DMS153 (cell line): ENCODE measurements around the gene GATA5.

Experiments
- DNase-seq: peaks from one replicate; lab custom pipeline; 2025; lab: John Stamatoyannopoulos, UW

GATA5 gene, protein sequence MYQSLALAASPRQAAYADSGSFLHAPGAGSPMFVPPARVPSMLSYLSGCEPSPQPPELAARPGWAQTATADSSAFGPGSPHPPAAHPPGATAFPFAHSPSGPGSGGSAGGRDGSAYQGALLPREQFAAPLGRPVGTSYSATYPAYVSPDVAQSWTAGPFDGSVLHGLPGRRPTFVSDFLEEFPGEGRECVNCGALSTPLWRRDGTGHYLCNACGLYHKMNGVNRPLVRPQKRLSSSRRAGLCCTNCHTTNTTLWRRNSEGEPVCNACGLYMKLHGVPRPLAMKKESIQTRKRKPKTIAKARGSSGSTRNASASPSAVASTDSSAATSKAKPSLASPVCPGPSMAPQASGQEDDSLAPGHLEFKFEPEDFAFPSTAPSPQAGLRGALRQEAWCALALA

GRCh38 chr20:62475772-62476055 is at the start of gene GATA5:
TSS of gene GATA5 (minus strand) at chr20:62475995. CDS start at chr20:62475521, 474 bp downstream.
- DNase-seq: no peak

GRCh38 chr20:62525014-62525413 is 49.2 kb upstream of the GATA5 start:
- DNase-seq: no peak

DNA sequence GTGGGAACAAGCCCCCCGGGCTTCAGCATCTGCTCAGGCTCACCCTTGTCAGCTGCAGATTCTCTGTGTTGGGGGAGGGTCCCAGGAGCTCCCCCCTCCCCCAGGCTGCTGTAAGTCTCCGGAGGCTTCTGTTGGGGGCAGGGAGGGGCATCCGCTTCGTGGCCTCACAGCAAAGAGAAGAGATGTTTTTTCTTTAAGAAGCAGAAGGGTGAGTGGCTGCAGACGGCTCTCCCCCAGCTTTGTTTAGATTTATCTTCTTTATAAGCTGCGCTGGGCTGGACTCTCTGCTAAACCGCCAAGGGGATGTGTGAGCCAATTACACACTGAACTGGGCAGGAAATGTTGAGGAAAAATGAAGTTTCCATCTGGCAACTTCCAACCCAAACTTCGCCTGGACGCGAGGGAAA is 48.7 kb upstream of the GATA5 start:
- DNase-seq: no peak

GRCh38 chr20:62523473-62524203 is 47.8 kb upstream of the GATA5 start:
- no peak for DNase-seq

DNA sequence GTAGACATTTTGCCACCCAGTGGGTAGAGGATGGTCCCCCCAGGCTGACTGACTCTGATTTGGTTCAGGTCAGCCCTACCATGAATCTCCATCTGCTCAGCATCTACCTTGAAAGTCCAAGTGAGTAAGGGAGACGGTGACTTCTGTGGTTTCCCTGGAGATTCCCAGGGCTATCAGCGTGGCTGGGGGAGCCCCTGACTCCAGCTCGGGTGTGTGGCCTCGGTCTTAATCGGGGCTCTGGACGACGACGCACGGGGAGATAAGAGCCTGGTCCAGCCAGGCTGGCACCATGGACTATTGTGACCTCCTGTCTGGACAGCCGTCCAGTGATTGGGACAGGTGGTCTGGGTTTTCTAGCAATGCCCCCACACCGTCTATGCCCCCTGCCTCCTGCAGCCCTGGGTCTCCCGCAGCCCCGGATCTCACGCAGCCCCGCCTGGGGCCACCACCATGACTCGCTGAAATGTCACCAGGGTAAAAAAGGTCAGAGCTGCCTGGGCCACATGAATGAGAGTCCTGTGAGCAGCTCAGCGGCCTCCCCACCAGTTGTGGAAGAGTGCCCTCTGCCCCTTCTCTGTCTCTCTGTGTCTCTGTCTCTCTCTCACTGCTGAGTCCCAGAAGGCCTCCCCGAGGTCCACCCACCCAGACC is 47.1 kb upstream of the GATA5 start:
- no peak for DNase-seq

DNA sequence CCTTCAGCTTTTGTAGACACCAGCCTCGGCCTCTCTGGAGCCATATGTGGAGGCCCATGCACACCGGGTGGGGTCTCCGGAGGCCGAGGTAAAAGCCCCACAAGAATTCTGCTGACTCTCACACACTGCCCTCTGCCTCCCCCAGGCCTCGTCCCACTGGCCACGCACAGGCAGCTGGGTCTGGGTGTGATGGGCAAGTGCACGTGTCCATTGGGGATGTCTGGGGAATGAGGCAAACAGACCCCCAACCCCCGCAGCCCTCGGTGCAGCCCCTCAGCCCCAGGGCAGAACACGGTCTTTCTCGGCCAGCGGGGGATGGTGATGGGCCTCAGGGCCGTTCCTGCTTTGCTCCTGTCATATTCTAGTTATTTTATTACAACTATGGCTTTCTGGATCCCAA is 44.0 kb upstream of the GATA5 start:
- DNase-seq: no peak

DNA sequence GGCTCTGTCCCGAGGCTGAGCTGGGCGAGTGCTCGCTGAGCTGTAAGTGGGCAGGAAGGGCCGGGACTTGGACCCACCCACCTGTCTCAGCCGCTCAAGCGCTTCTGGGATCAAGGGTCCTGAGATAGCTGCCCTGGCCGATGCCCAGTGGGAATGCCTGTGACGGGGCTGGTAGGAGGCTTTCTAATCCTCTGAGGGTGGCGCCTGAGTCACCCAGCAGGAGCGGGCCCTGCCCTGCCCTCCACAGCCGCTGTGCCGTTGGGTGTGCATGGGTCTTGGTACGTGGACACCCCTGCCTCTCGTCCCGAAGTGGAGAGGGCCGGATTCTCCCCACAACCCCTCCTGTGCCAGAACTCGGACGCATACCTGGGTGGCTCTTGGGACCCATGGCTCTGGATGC is 43.1 kb upstream of the GATA5 start:
- DNase-seq: no peak

- no peak for DNase-seq
These were observed 42.3 kb upstream of the GATA5 start for GRCh38 chr20:62517901-62518610.

DNA sequence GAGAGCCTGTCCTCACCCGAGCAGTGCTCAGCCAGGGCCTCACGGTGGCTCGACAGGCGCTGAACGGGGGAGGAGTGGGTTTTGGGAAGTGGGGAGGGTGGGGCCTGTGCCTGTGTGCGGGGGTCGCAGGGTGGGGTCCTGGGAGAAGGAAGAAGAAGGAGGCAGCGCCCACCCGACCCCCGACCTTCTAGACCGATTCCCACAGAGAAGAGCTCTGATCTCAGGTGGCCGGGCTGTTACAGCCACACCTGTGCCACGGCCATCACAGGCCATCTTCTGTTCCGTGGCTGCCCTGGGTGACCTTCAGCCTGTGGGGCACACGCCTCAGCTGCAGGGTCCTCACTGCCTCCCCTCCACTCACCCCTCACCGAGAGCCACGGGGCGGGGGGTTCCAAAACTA is 41.4 kb upstream of the GATA5 start:
- no peak for DNase-seq

GRCh38 chr20:62516338-62516737 is 40.5 kb upstream of the GATA5 start:
- no peak for DNase-seq

DNA sequence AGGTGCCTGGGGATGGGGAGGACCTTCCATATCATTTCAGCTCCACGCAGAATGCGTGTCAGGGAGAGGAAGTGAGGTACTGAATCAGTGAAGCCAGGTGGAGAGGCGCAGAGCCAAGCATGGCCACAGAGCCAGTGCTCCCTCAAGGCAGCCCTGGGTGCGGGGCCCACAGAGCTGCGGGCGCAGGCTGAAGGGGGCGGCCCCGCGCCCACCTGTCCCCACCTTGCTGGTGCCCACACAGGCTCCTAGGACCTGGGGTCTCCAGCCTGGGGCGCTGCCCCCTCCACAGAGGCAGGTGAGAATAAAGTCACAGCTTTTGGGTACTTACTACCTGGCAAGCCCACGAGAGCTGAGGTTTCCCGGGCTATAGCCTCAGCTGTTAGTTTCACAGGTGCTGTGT is 40.0 kb upstream of the GATA5 start:
- DNase-seq: no peak

DNA sequence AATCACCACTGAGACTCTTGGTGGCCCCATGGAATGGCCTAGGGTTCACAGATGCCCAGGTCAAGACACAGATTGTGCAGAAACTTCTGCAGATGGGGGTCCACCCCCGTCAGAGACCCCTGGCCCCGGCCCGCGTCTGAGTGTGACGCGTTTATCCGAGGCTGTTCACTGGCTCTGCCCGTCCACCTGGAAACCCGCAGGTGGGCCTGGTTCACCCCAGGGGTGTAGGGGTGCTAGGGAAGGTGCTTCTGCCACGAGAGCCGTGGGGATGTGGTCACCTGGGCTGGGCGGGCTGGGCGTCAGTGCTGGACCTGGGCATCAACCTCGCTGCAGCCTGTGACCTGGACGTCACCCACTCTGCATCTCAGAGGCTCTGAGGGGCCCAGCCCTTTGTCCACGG is 39.5 kb upstream of the GATA5 start:
- no peak for DNase-seq

DNA sequence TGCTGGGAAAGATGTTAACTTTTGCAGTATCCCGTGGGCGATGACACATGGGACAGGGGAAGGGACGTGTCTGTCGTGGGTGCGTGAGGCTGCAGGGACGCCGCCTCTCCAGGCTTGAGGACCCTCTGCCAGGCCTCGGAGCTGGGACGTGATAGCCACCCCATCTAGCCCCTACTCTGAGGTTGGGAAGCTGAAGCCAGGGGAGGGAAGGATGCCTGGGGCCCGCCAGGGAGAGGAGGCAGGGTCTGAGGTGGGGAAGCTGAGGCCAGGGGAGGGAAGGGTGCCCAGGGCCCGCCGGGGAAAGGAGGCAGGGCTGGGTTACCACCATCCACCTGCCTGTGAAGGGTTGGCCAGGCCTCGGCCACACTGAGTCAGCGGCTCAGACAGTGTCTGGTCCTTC is 38.2 kb upstream of the GATA5 start:
- DNase-seq: no peak

GRCh38 chr20:62511915-62512610 is 36.3 kb upstream of the GATA5 start:
- DNase-seq: no peak

DNA sequence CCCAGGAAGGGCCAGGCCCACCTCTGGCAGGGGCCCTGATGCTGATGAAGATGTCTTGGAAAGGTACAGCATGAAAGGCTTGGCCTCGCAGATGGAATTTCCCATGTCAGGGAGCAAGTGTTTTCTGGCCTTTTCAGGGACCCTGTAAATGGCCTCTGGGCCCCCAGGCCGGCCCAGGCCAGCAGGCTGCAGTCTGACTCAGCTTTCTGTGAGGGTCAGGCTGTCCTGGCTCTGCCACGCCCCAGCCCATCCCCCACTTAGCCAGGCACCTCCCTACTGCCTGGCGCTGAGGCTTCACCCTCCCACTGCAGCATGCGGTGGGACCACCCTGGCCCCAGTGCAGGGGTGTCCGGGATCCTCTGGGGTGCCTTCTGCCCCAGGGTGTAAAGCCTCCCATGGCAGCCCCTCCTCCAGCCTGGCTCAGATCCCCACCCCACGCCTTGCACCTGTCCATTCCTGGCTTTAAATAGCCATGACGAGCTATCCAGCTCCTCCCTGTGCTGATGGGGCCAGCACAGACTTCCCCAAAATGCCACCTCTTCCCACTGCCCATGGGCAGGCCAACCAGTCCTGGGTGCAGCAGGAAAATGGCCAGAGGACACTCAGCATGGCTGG is 35.6 kb upstream of the GATA5 start:
- DNase-seq: no peak

DNA sequence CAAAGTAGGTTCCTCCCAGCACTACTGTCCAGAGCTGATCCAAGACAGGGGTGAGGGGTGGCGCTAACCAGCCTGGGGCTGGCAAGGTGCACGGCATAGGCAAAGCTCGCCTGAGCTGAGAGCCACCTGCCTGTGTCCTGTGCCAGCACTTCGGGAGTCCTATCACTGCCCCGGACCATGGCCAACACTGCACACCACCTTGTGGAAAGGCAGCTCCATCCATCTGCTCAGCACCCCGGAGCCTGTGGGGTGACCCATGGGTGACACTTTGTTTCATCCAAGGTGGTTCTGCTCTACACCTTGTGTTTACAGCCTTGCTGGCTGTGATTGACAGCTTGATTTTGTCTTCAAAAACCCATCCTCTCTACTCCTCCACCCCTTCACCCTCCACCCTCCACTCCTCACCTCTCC is 32.9 kb upstream of the GATA5 start:
- no peak for DNase-seq

DNA sequence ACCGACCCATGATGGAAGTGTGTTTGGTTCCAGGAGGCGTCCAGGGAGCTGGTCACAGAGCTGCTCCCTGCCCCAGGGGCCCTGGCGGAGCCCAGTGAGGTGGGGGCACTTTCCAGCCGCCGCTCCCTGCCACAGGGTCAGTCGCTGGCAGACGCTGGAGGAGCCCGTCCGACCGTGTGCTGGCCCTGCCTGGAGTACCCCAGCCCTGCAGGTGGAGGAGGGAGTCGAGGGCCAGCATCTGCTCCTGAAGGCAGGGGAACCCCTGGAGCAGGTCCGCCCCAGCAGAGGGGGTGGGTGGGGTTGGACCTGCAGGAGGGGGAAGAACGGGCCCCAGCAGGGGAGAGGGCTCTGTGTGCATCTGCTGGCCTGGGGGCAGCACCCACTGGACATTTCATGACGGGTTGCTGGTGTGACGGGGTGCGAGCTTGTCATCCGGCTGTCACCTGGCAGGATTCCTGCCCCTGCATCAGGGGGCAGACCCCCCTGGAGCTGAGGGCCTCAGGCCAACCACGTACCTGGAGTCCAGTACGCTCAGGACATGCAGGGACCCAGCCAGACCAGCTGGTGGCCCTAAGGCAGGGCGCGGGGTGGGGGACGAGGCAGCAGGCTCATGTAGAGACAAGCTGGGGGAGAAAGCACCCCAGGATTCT is 32.3 kb upstream of the GATA5 start:
- DNase-seq: no peak

DNA sequence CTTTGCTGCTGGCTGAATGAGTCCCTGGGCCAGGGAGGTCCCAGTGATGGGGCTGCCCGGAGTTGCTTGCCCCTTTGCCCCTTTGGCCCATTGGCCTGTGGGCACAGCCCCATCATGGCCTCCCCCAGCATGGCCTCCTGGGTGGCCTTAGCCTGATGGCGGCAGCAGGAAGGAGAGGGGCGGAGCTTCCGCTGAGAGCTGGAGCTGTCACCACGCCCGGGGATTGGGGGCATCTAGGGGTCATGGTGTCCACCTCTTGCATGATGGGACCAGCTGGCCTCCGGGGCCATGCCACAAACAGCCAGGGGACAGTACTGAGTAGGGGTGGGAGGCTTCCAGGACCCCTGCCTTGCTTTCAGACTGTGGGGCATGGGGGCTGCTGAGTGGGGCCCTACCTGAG is 31.5 kb upstream of the GATA5 start:
- DNase-seq: no peak

DNA sequence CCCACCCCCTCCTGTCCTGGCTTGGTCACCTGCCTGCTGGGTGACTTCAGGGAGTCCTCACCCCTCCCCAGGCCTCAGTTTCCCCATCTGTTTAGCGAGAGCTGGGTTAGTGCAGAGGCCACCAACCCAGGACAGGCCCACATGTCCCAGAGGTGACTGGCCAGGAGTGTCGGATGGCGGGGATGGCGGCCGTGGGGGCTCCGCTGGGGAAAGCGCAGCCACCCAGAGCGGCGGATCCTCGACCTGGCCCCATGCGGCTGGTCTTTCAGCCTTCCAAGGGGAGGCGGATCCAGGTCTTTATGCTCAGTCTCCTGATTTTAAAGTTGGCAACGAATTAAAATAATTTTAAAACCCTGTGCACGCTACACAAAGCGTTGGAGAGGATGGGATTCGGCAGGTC is 31.0 kb upstream of the GATA5 start:
- no peak for DNase-seq

GRCh38 chr20:62506087-62506486 is 30.3 kb upstream of the GATA5 start:
- no peak for DNase-seq
